ENCODE measurements around the gene PLCL2. TPM values are rescaled to one million over a fixed set of nuclear protein-coding genes. Genes with fewer than 3 reads are reported as not detected.

The PLCL2 gene
- total and polyA plus RNA-seq, 10 of the 15 experiments (the other 5 are each of a cell fraction or from before 2014, with no cell fraction given), result 7.5 to 37.3 (median 21.7) TPM

GRCh38 chr3:17075907-17076306, 191.2 kb downstream of the PLCL2 start:
- peaks cover 3% of the 10 kb centered on the region; the same call in 2 of the 3 replicates for H3K9me3 ChIP-seq (replicated peaks; ENCODE audit: control insufficient read depth, insufficient read depth, low read length)
- no peaks in the 10 kb centered on the region for H3K79me2 ChIP-seq (ENCODE audit: control insufficient read depth, insufficient read depth, low read length)
- H4K20me1 ChIP-seq (ENCODE audit: control insufficient read depth, insufficient read depth), result no peaks in the 10 kb centered on the region
- WGBS (ENCODE audit: insufficient coverage, insufficient replicate concordance, low lambda C conversion rate, missing lambda C conversion rate), result 95% methylated on average over 1 of the region's 1 CpG
- ChIA-PET CTCF (no interaction called here), SMC1A (ENCODE audit: uncharacterized antibody, unreplicated experiment) (no interaction called here), POLR2A (no interaction called here), RAD21 (ENCODE audit: unreplicated experiment) (interaction anchor here (0.6 kb wide), 1 partner anchor 473 kb away, joined by 3 read pairs; no protein-coding TSS in a partner anchor)
- H3K9ac ChIP-seq (ENCODE audit: control insufficient read depth, insufficient read depth, low read length), result no peak overlapping the region
- ATAC-seq (no peak), FAIRE-seq (no peak), DNase-seq (ENCODE audit: low read depth, low spot score) (no peak)
- peaks cover 3 to 19% of the 10 kb centered on the region in 2 experiments; a peak in 2 of 4 replicates for H3K36me3 ChIP-seq (ENCODE audit: control insufficient read depth in 2 of 2, insufficient read depth in 2 of 2, low read length in 1 of 2)
- no peak for TF ChIP-seq TCF7 (IDR thresholded peaks at IDR 0.05; ENCODE audit: borderline replicate concordance)
- TF ChIP-seq, protein P1, sequence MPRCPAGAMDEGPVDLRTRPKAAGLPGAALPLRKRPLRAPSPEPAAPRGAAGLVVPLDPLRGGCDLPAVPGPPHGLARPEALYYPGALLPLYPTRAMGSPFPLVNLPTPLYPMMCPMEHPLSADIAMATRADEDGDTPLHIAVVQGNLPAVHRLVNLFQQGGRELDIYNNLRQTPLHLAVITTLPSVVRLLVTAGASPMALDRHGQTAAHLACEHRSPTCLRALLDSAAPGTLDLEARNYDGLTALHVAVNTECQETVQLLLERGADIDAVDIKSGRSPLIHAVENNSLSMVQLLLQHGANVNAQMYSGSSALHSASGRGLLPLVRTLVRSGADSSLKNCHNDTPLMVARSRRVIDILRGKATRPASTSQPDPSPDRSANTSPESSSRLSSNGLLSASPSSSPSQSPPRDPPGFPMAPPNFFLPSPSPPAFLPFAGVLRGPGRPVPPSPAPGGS (IDR thresholded peaks at IDR 0.05; ENCODE audit: borderline replicate concordance, insufficient read depth, low read depth, low read length, poor library complexity, severe bottlenecking), result no peak
- TF ChIP-seq CEBPB (IDR thresholded peaks at IDR 0.05; ENCODE audit: borderline replicate concordance in 1 of 2, low read depth in 2 of 2, low read length in 2 of 2), result no peak
- no peak for TF ChIP-seq NFYB (IDR thresholded peaks at IDR 0.05; ENCODE audit: insufficient read depth, low read depth, low read length)
- no peak for TF ChIP-seq ATF2 (IDR thresholded peaks at IDR 0.05; ENCODE audit: low read length)
- no peak for TF ChIP-seq STAT1 (conservative IDR thresholded peaks at IDR 0.05)
- no peak for TF ChIP-seq SUZ12 (IDR thresholded peaks at IDR 0.05; ENCODE audit: unreplicated experiment)
- no peak for TF ChIP-seq SUPT20H (IDR thresholded peaks at IDR 0.05; ENCODE audit: borderline replicate concordance, control insufficient read depth, low read depth, low read length)
- TF ChIP-seq NFXL1 (IDR thresholded peaks at IDR 0.05; ENCODE audit: borderline replicate concordance), result no peak
- TF ChIP-seq MYC (IDR thresholded peaks at IDR 0.05; ENCODE audit: insufficient read depth, insufficient read length, insufficient replicate concordance, low read length, severe bottlenecking), result no peak
- TF ChIP-seq CBFB (IDR thresholded peaks at IDR 0.05; ENCODE audit: low read depth), result no peak
- TF ChIP-seq FOXK2 (IDR thresholded peaks at IDR 0.05), result no peak
- H3K4me2 ChIP-seq (ENCODE audit: control insufficient read depth, insufficient read depth), result no peak overlapping the region
- H3K4me3 ChIP-seq, result no peak overlapping the region
- H3K4me1 ChIP-seq (ENCODE audit: control insufficient read depth, insufficient read depth, low read length), result peaks cover 10% of the 10 kb centered on the region
- no TSS peak for BruUV-seq (replicated peaks)
- H3K27me3 ChIP-seq (replicated peaks in 1 of 2; ENCODE audit: control insufficient read depth in 2 of 2, insufficient read depth in 2 of 2, low read length in 1 of 2), result no peaks in the 10 kb centered on the region
- intact Hi-C loops (cut with micrococcal nuclease; ENCODE audit: unreplicated experiment) (no loop called here), in situ Hi-C loops (cut with MboI) (no loop called here)
- H2AFZ ChIP-seq (ENCODE audit: control insufficient read depth, low read depth, low read length), result no peak overlapping the region
- no peak overlapping the region for H3K27ac ChIP-seq (ENCODE audit: control insufficient read depth, insufficient read depth)

All from GM12878 (cell line).